SK-N-SH (cell line): Measurements from ENCODE around the gene LSM8. TPM values are rescaled to one million over a fixed set of nuclear protein-coding genes. Genes with fewer than 3 reads are reported as not detected.

Experiments used
- CTCF ChIA-PET: fragments of 300-600, 350-600 bp; formaldehyde crosslinking; extraction: SDS; loops from one replicate; lab custom pipeline; 2021; lab: Yijun Ruan, JAX
- POLR2A ChIA-PET: fragments of 350-600 bp; sonication (Branson Sonifier 250); formaldehyde crosslinking; extraction: SDS; loops from one replicate; lab custom pipeline; 2020; ENCODE audit warnings: antibody characterized with exemption, inconsistent platforms; lab: Yijun Ruan, JAX
- DNase-seq: peaks from one replicate; pipeline ENCODE4 v3.0.0; 2012
- H2AFZ ChIP-seq: fragments of 200-600 bp; sonication (generic); 2 replicates; pipeline ENCODE4 v1.8.1; 2016; ENCODE audit warnings: antibody characterized with exemption, mild to moderate bottlenecking, low read depth
- H3F3A ChIP-seq: fragments of 200-600 bp; sonication (generic); replicated peaks from 2 replicates; pipeline ENCODE3; 2016; ENCODE audit warnings: antibody characterized with exemption, mild to moderate bottlenecking; ENCODE audit not compliant: insufficient read depth
- H3K27ac ChIP-seq, 2 experiments: fragments of 200-500 bp in 1 of 2; fragments of 200-600 bp in 1 of 2; sonication (Bioruptor generic) in 1 of 2; sonication (generic), shearing (Covaris generic) in 1 of 2; 2 replicates each; pipeline versions ENCODE4 v1.5.1 to v1.6.1; 2014 to 2016; ENCODE audit warnings: low read depth in 2 of 2, inconsistent platforms in 1 of 2, low read length in 1 of 2, mild to moderate bottlenecking in 1 of 2, mixed read lengths in 1 of 2
- H3K27me3 ChIP-seq: fragments of 200-600 bp; sonication (generic), shearing (Covaris generic); 2 replicates; pipeline ENCODE4 v1.6.1; 2016; ENCODE audit warnings: mixed run types; ENCODE audit not compliant: insufficient read depth
- H3K36me3 ChIP-seq, 2 experiments: fragments of 200-500 bp in 1 of 2; fragments of 200-600 bp in 1 of 2; sonication (Bioruptor generic) in 1 of 2; sonication (generic) in 1 of 2; replicated peaks in 1 of 2; 2 replicates each; pipeline versions ENCODE3 to v1.5.1; 2014 to 2016; ENCODE audit warnings: low read length in 1 of 2, mild to moderate bottlenecking in 1 of 2; ENCODE audit not compliant: insufficient read depth in 2 of 2, control insufficient read depth in 1 of 2
- H3K4me1 ChIP-seq, 2 experiments: fragments of 200-500 bp in 1 of 2; fragments of 200-600 bp in 1 of 2; sonication (Bioruptor generic) in 1 of 2; sonication (generic), shearing (Covaris generic) in 1 of 2; 2 replicates each; pipeline versions ENCODE4 v1.5.1 to v1.6.1; 2014 to 2016; ENCODE audit warnings: low read depth in 1 of 2, low read length in 1 of 2, mixed run types in 1 of 2; ENCODE audit not compliant: insufficient read depth in 2 of 2, control insufficient read depth in 1 of 2
- H3K4me2 ChIP-seq: fragments of 200-600 bp; sonication (generic), shearing (Covaris generic); 2 replicates; pipeline ENCODE4 v1.6.1; 2017; ENCODE audit warnings: mixed run types
- H3K4me3 ChIP-seq, 2 experiments: fragments of 200-500 bp in 1 of 2; fragments of 200-600 bp in 1 of 2; sonication (Bioruptor generic) in 1 of 2; sonication (generic), shearing (Covaris generic) in 1 of 2; 2 replicates each; pipeline versions ENCODE4 v1.5.1 to v1.8.1; 2014 to 2016; ENCODE audit warnings: low read depth in 2 of 2, inconsistent platforms in 1 of 2, low read length in 1 of 2, mild to moderate bottlenecking in 1 of 2, mixed read lengths in 1 of 2, moderate library complexity in 1 of 2
- H3K79me2 ChIP-seq: fragments of 200-600 bp; sonication (generic); 2 replicates; pipeline ENCODE4 v1.8.1; 2017; ENCODE audit warnings: mild to moderate bottlenecking; ENCODE audit not compliant: insufficient read depth
- H3K9ac ChIP-seq: fragments of 200-600 bp; sonication (generic); 2 replicates; pipeline ENCODE4 v1.6.1; 2017; ENCODE audit warnings: mixed run types
- H3K9me2 ChIP-seq: fragments of 200-600 bp; sonication (generic); 2 replicates; pipeline ENCODE4 v1.6.1; 2017; ENCODE audit warnings: mixed run types
- H3K9me3 ChIP-seq: fragments of 200-600 bp; sonication (generic); 2 replicates; pipeline ENCODE4 v1.6.1; 2017; ENCODE audit warnings: mixed run types, mild to moderate bottlenecking, moderate library complexity
- H4K20me1 ChIP-seq: fragments of 200-600 bp; sonication (generic); 2 replicates; pipeline ENCODE4 v1.6.1; 2017; ENCODE audit warnings: mild to moderate bottlenecking, mixed run types; ENCODE audit not compliant: insufficient read depth
- ELF1 ChIP-seq: IDR thresholded peaks from 2 replicates; pipeline ENCODE4 v1.4.0; 2012
- EP300 ChIP-seq, 2 experiments: IDR thresholded peaks; 2 replicates each; pipeline versions ENCODE4 v1.4.0 to v1.6.1; 2012; ENCODE audit warnings: borderline replicate concordance in 1 of 2, low read depth in 1 of 2, low read length in 1 of 2
- EZH2phosphoT487 ChIP-seq: fragments of 200-600 bp; sonication (generic); IDR thresholded peaks from 2 replicates; pipeline ENCODE4 v1.6.1; 2017; ENCODE audit warnings: low read depth, mixed run types, mild to moderate bottlenecking, antibody characterized with exemption, moderate library complexity, borderline replicate concordance
- FOSL2 ChIP-seq: IDR thresholded peaks from 2 replicates; pipeline ENCODE4 v1.4.0; 2012; ENCODE audit warnings: low read depth, mild to moderate bottlenecking, moderate library complexity, borderline replicate concordance
- FOXJ3 ChIP-seq: sonication (generic); formaldehyde crosslinking; IDR thresholded peaks from 2 replicates; pipeline ENCODE4 v1.5.1; 2020; ENCODE audit warnings: mild to moderate bottlenecking, missing genetic modification reagents
- FOXM1 ChIP-seq: IDR thresholded peaks from 2 replicates; pipeline ENCODE4 v1.4.0; 2012; ENCODE audit warnings: low read depth, mild to moderate bottlenecking
- GABPA ChIP-seq: IDR thresholded peaks from 2 replicates; pipeline ENCODE4 v1.4.0; 2012; ENCODE audit warnings: low read depth, mild to moderate bottlenecking
- GATA2 ChIP-seq: sonication (generic); formaldehyde crosslinking; IDR thresholded peaks from 2 replicates; pipeline ENCODE4 v1.5.0; 2020; ENCODE audit warnings: mild to moderate bottlenecking, missing genetic modification reagents
- JUND ChIP-seq: IDR thresholded peaks from 2 replicates; pipeline ENCODE4 v1.4.0; 2012
- MEF2A ChIP-seq: IDR thresholded peaks from 2 replicates; pipeline ENCODE4 v1.4.0; 2012; ENCODE audit warnings: low read depth, borderline replicate concordance
- MXI1 ChIP-seq: IDR thresholded peaks from 2 replicates; pipeline ENCODE4 v1.6.1; 2012; ENCODE audit warnings: mild to moderate bottlenecking, low read depth, low read length, improper control_type of control experiment
- NFIC ChIP-seq: IDR thresholded peaks from 2 replicates; pipeline ENCODE4 v1.4.0; 2012; ENCODE audit warnings: borderline replicate concordance
- POLR2AphosphoS5 ChIP-seq: IDR thresholded peaks from 2 replicates; pipeline ENCODE4 v1.6.1; 2012; ENCODE audit warnings: low read depth, low read length
- RAD21 ChIP-seq: IDR thresholded peaks from 2 replicates; pipeline ENCODE4 v1.6.1; 2012; ENCODE audit warnings: mild to moderate bottlenecking, low read length
- RFX5 ChIP-seq: IDR thresholded peaks from 2 replicates; pipeline ENCODE4 v1.6.1; 2012; ENCODE audit warnings: mild to moderate bottlenecking, improper control_type of control experiment, low read length
- RXRA ChIP-seq: IDR thresholded peaks from 2 replicates; pipeline ENCODE4 v1.4.0; 2012; ENCODE audit warnings: low read depth, mild to moderate bottlenecking, borderline replicate concordance
- TAF1 ChIP-seq: IDR thresholded peaks from 2 replicates; pipeline ENCODE4 v1.6.1; 2012; ENCODE audit warnings: low read depth, mild to moderate bottlenecking, low read length, moderate library complexity, borderline replicate concordance
- TCF12 ChIP-seq: IDR thresholded peaks from 2 replicates; pipeline ENCODE4 v1.4.0; 2012
- TEAD4 ChIP-seq: IDR thresholded peaks from 2 replicates; pipeline ENCODE4 v1.4.0; 2012; ENCODE audit warnings: mild to moderate bottlenecking, borderline replicate concordance; ENCODE audit not compliant: insufficient read depth
- YY1 ChIP-seq: IDR thresholded peaks from 2 replicates; pipeline ENCODE4 v1.4.0; 2012; ENCODE audit warnings: low read depth, mild to moderate bottlenecking
- WGBS: methylation state at CpG from one replicate; pipeline ENCODE4 v1.1.6; 2017; ENCODE audit warnings: low lambda C conversion rate; 5-methylcytosine and 5-hydroxymethylcytosine counted together
- polyA plus RNA-seq, 3 experiments: library from polyadenylated mRNA; depleted of rRNA; stranded (reverse); fragments of >200 nt; gene quantifications; 2 replicates each; pipeline ENCODE4 v1.2.3, GENCODE V29; 2012
- TF ChIP-seq, protein P1 (sequence below): IDR thresholded peaks from 2 replicates; pipeline ENCODE4 v1.4.0; 2012; ENCODE audit warnings: low read depth
- TF ChIP-seq, protein P2 (sequence below): IDR thresholded peaks from 2 replicates; pipeline ENCODE4 v1.6.1; 2012; ENCODE audit warnings: mild to moderate bottlenecking, low read depth, low read length, moderate library complexity

Gene LSM8
- polyA plus RNA-seq, 1 of the 3 experiments (the other 2 are of a cell fraction): 52.8 TPM

GRCh38 chr7:118214833-118215182, 30.8 kb downstream of the LSM8 start (continued):
- TF ChIP-seq YY1: no peak
- no peak for TF ChIP-seq TAF1
- no peak for TF ChIP-seq TEAD4
- TF ChIP-seq NFIC: no peak
- TF ChIP-seq JUND: no peak
- TF ChIP-seq, protein P1, sequence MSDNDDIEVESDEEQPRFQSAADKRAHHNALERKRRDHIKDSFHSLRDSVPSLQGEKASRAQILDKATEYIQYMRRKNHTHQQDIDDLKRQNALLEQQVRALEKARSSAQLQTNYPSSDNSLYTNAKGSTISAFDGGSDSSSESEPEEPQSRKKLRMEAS: no peak
- TF ChIP-seq TCF12: no peak
- TF ChIP-seq FOXM1: no peak
- no peak for TF ChIP-seq GATA2 (CRISPR knock-in tag)
- TF ChIP-seq, all 33 proteins: peak for 0

DNA sequence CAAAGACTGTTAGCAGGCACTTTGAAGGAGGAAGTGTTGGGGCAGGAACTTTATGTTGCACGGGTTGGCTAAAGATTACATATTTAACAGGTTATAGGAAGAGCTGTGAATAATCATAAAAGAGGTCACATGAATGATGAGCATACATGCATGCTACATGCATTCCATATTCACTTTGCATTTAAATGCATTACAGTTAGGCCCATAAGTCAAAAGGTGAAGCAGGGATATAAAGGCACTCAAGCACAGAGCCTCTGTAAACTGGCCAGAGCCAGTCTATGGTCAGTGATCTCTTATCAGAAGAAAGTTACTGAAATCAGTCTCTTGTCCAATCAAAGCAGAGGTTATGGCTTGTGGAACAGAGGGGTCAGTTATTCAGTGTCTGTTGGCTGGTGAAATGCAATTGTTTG, 33.3 kb downstream of the LSM8 start:
- H3K4me2 ChIP-seq: no peak overlapping the region
- no peaks in the 10 kb centered on the region for H3K27me3 ChIP-seq
- H3K27ac ChIP-seq: no peak overlapping the region
- 39% methylated on average over 1 of the region's 1 CpG for WGBS
- H3K9me3 ChIP-seq: no peaks in the 10 kb centered on the region
- no peaks in the 10 kb centered on the region for H3K9me2 ChIP-seq
- H3K4me1 ChIP-seq: peaks cover 0 to 7% of the 10 kb centered on the region in 2 experiments; a peak in 2 of 4 replicates
- H3K36me3 ChIP-seq: no peaks in the 10 kb centered on the region
- ChIA-PET POLR2A (no interaction called here), CTCF (no interaction called here)
- no peak overlapping the region for H2AFZ ChIP-seq
- TF ChIP-seq YY1: no peak
- TF ChIP-seq, all 33 proteins: peak for 0
- DNase-seq: no peak
- no peaks in the 10 kb centered on the region for H3F3A ChIP-seq
- no peaks in the 10 kb centered on the region for H3K79me2 ChIP-seq
- H4K20me1 ChIP-seq: no peaks in the 10 kb centered on the region
- no peak overlapping the region for H3K4me3 ChIP-seq
- H3K9ac ChIP-seq: no peak overlapping the region

GRCh38 chr7:118218413-118219156, 34.6 kb downstream of the LSM8 start:
- Histone ChIP-seq H3K27me3 (no peaks in the 10 kb centered on the region), H3K9me3 (no peaks in the 10 kb centered on the region), H3K4me2 (no peak overlapping the region), H2AFZ (no peak overlapping the region), H3K4me1 (peaks cover 0 to 7% of the 10 kb centered on the region in 2 experiments; a peak in 2 of 4 replicates), H3K9ac (no peak overlapping the region), H3K36me3 (no peaks in the 10 kb centered on the region), H3K9me2 (no peaks in the 10 kb centered on the region), H3K27ac (no peak overlapping the region), H3K79me2 (no peaks in the 10 kb centered on the region), H3F3A (no peaks in the 10 kb centered on the region), H4K20me1 (no peaks in the 10 kb centered on the region), H3K4me3 (no peak overlapping the region)
- TF ChIP-seq FOXM1: no peak
- no peak for TF ChIP-seq FOXJ3 (CRISPR knock-in tag)
- TF ChIP-seq ELF1: no peak
- TF ChIP-seq RAD21: no peak
- TF ChIP-seq EP300 (IDR thresholded peaks at IDR 0.05; ENCODE audit: borderline replicate concordance in 1 of 2, low read depth in 1 of 2, low read length in 1 of 2): no peak
- TF ChIP-seq GATA2 (CRISPR knock-in tag): no peak
- TF ChIP-seq, protein P1: no peak
- no peak for TF ChIP-seq GABPA
- TF ChIP-seq FOSL2: no peak
- no peak for TF ChIP-seq MXI1
- no peak for TF ChIP-seq NFIC
- TF ChIP-seq MEF2A: no peak
- TF ChIP-seq, protein P2, sequence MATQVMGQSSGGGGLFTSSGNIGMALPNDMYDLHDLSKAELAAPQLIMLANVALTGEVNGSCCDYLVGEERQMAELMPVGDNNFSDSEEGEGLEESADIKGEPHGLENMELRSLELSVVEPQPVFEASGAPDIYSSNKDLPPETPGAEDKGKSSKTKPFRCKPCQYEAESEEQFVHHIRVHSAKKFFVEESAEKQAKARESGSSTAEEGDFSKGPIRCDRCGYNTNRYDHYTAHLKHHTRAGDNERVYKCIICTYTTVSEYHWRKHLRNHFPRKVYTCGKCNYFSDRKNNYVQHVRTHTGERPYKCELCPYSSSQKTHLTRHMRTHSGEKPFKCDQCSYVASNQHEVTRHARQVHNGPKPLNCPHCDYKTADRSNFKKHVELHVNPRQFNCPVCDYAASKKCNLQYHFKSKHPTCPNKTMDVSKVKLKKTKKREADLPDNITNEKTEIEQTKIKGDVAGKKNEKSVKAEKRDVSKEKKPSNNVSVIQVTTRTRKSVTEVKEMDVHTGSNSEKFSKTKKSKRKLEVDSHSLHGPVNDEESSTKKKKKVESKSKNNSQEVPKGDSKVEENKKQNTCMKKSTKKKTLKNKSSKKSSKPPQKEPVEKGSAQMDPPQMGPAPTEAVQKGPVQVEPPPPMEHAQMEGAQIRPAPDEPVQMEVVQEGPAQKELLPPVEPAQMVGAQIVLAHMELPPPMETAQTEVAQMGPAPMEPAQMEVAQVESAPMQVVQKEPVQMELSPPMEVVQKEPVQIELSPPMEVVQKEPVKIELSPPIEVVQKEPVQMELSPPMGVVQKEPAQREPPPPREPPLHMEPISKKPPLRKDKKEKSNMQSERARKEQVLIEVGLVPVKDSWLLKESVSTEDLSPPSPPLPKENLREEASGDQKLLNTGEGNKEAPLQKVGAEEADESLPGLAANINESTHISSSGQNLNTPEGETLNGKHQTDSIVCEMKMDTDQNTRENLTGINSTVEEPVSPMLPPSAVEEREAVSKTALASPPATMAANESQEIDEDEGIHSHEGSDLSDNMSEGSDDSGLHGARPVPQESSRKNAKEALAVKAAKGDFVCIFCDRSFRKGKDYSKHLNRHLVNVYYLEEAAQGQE: no peak
- no peak for TF ChIP-seq RXRA
- TF ChIP-seq RFX5: no peak
- TF ChIP-seq YY1: no peak
- no peak for TF ChIP-seq POLR2AphosphoS5
- no peak for TF ChIP-seq EZH2phosphoT487
- no peak for TF ChIP-seq TEAD4
- no peak for TF ChIP-seq TCF12
- WGBS: 78% methylated on average over 8 of the region's 8 CpGs
- POLR2A ChIA-PET: no interaction called here
- no peak for DNase-seq
- CTCF ChIA-PET: interaction anchor here (1.4 kb wide), 1 partner anchor 23 kb away, joined by 7 read pairs; no protein-coding TSS in a partner anchor
